C4-2B (cell line): Measurements from ENCODE around the gene VAMP2.

Experiments
- CTCF ChIP-seq: fragments of 450-650 bp; conservative IDR thresholded peaks from 2 replicates; pipeline ENCODE4 v1.5.1; 2017; ENCODE audit warnings: mild to moderate bottlenecking
- ZFX ChIP-seq: fragments of 450-650 bp; IDR thresholded peaks from 2 replicates; pipeline ENCODE4 v1.6.1; 2017

DNA sequence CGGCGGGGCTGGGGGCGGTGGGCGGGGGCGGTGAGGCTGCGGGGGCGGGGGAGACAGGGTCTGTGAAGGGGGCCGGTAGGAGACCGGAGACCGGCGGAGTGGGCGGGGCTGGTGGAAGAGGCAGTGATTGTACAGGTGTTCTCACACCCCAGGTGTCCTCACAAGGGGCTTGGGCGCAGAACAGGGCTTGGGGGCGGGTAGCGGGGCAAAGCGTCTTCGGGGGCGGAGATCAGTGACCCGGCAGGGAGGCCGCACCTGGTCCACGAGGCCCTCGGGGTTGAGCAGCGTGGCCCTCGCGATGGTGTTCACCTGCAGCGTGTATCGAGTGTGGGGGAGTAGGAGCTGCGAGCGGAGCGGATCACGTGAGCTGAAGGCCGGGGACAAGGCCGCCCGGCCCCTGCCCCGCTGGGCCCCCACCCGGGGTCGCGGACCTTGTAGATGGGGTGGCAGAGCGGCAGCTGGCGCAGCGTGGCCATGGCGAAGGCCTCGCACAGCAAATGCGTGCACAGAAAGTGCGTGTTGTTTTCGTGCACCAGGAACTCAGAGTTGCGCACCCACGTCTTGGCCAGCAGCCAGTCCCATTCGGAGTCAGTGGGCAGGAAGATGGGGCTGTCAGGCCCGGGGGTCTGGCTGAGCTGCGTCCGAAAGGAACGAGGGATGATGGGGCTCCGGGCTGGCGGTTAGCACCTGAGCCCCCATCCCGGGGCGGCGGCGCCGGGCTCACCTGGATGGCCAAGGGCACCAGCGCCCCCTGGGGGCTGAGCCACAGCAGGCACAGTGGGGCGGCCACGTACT is 52.9 kb downstream of the VAMP2 start:
- peak; percentile 83 for TF ChIP-seq CTCF
- no peak for TF ChIP-seq ZFX
